DND-41 (cell line): ENCODE data around the gene OSBPL8.

ENCODE experiments used
- EZH2 ChIP-seq: IDR thresholded peaks from 3 replicates; pipeline ENCODE4 v1.6.1; 2012; ENCODE audit warnings: borderline replicate concordance, low read depth, mild to moderate bottlenecking, moderate library complexity, low read length, inconsistent platforms; ENCODE audit not compliant: severe bottlenecking
- TF ChIP-seq, protein P1 (sequence below): IDR thresholded peaks from 2 replicates; pipeline ENCODE4 v1.5.1; 2012; ENCODE audit warnings: borderline replicate concordance, low read length, moderate library complexity, mild to moderate bottlenecking; ENCODE audit not compliant: poor library complexity, severe bottlenecking; ENCODE audit errors: extremely low read depth

DNA sequence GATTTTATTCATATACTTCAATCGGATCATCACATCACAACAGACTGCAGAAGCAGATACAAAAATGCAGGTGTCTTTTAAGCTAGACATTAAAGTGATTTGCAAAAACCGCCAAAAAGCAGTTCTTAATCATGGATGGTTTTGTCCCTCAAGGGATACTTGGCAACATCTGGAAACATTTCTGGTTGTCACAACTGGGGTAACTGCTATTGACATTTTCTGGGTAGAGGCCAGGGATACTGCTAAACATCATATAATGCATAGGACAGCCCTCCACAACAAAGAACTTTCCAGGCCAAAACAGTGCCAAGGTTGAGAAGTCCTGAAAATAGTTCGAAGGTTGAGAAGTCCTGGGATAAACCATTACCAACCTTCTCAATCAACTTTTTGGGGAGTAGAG is 109.6 kb downstream of the OSBPL8 start:
- no peak for TF ChIP-seq EZH2
- TF ChIP-seq, protein P1, sequence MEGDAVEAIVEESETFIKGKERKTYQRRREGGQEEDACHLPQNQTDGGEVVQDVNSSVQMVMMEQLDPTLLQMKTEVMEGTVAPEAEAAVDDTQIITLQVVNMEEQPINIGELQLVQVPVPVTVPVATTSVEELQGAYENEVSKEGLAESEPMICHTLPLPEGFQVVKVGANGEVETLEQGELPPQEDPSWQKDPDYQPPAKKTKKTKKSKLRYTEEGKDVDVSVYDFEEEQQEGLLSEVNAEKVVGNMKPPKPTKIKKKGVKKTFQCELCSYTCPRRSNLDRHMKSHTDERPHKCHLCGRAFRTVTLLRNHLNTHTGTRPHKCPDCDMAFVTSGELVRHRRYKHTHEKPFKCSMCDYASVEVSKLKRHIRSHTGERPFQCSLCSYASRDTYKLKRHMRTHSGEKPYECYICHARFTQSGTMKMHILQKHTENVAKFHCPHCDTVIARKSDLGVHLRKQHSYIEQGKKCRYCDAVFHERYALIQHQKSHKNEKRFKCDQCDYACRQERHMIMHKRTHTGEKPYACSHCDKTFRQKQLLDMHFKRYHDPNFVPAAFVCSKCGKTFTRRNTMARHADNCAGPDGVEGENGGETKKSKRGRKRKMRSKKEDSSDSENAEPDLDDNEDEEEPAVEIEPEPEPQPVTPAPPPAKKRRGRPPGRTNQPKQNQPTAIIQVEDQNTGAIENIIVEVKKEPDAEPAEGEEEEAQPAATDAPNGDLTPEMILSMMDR, result no peak
